Measurements from ENCODE around the gene VCAN.

DNA sequence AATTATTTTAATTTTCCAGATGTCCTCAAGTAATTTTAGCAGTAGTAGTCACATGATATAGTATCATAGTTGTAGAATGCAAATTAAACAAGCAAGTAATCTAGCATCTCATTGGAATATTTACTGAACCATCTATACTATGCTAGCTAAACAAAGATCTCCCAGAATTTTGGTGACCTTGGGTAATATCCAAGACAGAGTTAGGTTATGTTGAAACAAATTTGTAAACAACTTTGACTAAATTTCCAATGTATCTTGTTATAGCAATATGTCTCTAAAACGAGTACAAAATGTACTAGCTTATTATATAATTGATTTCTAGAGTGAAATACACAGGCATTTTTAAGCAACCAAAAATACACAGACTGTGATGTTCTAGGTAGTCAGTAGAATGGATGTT is 41.5 kb downstream of the VCAN start:
- TF ChIP-seq POLR2A (IDR thresholded peaks at IDR 0.05): no peak
- TF ChIP-seq, protein P1, sequence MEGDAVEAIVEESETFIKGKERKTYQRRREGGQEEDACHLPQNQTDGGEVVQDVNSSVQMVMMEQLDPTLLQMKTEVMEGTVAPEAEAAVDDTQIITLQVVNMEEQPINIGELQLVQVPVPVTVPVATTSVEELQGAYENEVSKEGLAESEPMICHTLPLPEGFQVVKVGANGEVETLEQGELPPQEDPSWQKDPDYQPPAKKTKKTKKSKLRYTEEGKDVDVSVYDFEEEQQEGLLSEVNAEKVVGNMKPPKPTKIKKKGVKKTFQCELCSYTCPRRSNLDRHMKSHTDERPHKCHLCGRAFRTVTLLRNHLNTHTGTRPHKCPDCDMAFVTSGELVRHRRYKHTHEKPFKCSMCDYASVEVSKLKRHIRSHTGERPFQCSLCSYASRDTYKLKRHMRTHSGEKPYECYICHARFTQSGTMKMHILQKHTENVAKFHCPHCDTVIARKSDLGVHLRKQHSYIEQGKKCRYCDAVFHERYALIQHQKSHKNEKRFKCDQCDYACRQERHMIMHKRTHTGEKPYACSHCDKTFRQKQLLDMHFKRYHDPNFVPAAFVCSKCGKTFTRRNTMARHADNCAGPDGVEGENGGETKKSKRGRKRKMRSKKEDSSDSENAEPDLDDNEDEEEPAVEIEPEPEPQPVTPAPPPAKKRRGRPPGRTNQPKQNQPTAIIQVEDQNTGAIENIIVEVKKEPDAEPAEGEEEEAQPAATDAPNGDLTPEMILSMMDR (IDR thresholded peaks at IDR 0.05): no peak
